GM21528 (cell line): ENCODE data around the gene MYL10.

Source experiments
- ATAC-seq: cut with Tn5 transposase; IDR thresholded peaks from one replicate; pipeline ENCODE4 v1.9.1; 2021; ENCODE audit warnings: mild to moderate bottlenecking, moderate library complexity; ENCODE audit not compliant: unreplicated experiment, low FRiP score

Gene MYL10

GRCh38 chr7:101629171-101629570 lies at the start of gene MYL10:
TSS of gene MYL10 (minus strand) at chr7:101629296. CDS start at chr7:101629118, 178 bp downstream.
- ATAC-seq, result no peak

GRCh38 chr7:101678658-101679057 lies 49.6 kb upstream of the MYL10 start:
- no peak for ATAC-seq

GRCh38 chr7:101677797-101678479 lies 48.8 kb upstream of the MYL10 start:
- no peak for ATAC-seq

- no peak for ATAC-seq
These were observed 48.3 kb upstream of the MYL10 start for GRCh38 chr7:101677391-101677790.

GRCh38 chr7:101676956-101677355 lies 47.9 kb upstream of the MYL10 start:
- ATAC-seq, result no peak

- no peak for ATAC-seq
These were observed 47.0 kb upstream of the MYL10 start for GRCh38 chr7:101676062-101676598.

GRCh38 chr7:101674439-101674838 lies 45.3 kb upstream of the MYL10 start:
- ATAC-seq, result no peak

GRCh38 chr7:101673951-101674350 lies 44.9 kb upstream of the MYL10 start:
- no peak for ATAC-seq

GRCh38 chr7:101673315-101673714 lies 44.2 kb upstream of the MYL10 start:
- no peak for ATAC-seq

GRCh38 chr7:101671371-101672356 lies 42.6 kb upstream of the MYL10 start:
- ATAC-seq, result no peak

- ATAC-seq, result no peak
These were observed 40.2 kb upstream of the MYL10 start for GRCh38 chr7:101669307-101669706.

- no peak for ATAC-seq
These were observed 39.6 kb upstream of the MYL10 start for GRCh38 chr7:101668726-101669125.

GRCh38 chr7:101667920-101668319 lies 38.8 kb upstream of the MYL10 start:
- no peak for ATAC-seq

- no peak for ATAC-seq
These were observed 38.3 kb upstream of the MYL10 start for GRCh38 chr7:101667399-101667798.

- no peak for ATAC-seq
These were observed 37.6 kb upstream of the MYL10 start for GRCh38 chr7:101666741-101667140.

- no peak for ATAC-seq
These were observed 37.2 kb upstream of the MYL10 start for GRCh38 chr7:101666293-101666692.

GRCh38 chr7:101664893-101665471 lies 35.9 kb upstream of the MYL10 start:
- ATAC-seq, result no peak

- no peak for ATAC-seq
These were observed 35.3 kb upstream of the MYL10 start for GRCh38 chr7:101664436-101664835.

GRCh38 chr7:101663747-101664146 lies 34.7 kb upstream of the MYL10 start:
- ATAC-seq, result no peak

GRCh38 chr7:101662447-101662998 lies 33.4 kb upstream of the MYL10 start:
- no peak for ATAC-seq

- no peak for ATAC-seq
These were observed 30.6 kb upstream of the MYL10 start for GRCh38 chr7:101659706-101660105.
